NCI-H524 treated with DMSO at 0.1 percent for 48 hours (cell line): ENCODE results near the gene ERC2.

Experiments
- DNase-seq: peaks from one replicate; lab custom pipeline; 2025; lab: John Stamatoyannopoulos, UW

ERC2 gene

DNA sequence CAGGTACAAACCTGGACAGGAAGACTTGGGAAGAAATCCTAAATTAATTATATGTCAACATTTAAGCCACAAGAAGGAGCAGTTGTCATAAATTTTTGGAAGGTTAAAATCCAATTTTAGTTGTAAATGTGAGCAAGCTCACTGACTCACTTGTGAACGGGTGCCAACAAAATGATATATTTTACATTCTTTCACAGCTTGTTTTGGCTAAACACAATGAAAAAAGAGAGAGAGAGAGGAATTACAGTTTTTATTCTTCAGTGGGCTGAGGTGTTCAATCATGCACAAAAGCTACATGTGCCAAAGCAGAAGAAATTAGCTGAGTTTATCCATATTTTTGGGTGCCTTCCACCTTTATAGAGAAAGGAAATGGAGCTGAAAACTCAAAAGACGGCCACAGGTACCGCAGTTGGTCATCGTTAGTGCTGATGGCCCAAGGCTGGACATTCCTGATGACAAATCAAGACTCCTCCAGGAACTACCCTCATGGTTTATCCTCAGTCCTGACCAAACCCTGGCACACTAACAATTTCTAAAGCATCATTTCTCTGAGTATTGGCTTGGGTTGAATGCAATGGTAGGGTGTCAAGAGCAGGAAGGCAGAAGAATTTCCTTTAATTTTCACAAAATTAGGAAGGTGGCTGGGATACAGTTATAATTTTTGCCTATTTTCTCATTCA, 943.6 kb downstream of the ERC2 start:
- no peak for DNase-seq

DNA sequence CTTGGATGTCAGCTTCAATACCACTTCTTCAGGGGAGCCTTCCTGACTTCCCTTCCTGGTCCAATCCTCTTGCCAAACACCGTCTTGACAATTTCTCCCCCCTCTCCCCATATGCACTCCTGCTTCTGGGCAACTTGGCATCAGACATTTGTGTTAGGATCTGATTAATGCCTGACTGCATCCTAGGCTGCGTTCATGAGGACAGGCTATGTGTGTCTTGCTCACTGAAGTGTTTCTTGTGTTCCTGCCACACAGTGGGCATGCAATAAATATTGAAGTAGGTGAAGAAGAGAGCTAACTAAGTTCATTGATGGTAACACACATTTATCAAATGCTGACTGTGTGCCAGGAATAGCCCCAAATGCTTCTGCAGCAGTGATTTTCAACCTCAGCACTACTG, 944.8 kb downstream of the ERC2 start:
- DNase-seq: no peak

DNA sequence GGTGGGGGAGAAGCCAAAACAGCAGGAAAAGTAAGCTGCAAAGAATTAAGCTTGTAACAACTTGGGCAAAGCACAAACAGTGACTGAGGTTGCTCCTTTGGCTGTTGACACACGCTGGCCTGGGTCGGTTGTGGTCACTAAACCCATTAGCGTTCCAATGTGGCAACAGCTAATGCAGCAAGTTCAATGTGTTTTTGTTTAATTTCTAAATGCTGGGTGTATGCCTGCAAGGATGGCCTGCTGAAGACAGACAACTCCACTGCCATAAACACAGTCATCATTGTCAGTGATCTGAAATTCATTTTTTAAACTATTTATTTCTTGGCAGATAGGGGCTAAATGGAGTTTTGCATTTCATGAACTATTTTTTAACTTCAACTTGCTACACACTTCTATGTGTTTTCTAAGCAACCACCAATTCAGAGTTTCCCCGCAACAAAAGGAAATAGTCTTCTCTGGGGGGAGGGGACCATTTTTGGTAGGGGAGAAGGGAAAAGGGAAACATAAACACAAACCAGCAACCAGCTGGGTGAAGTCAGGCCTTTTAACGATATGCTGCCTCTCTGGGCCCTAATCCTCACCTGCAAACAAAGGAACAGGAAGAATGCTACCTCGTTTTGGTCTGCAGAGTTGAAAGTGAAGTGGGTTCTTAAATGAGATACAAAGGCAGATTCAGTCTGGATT, 946.4 kb downstream of the ERC2 start:
- no peak for DNase-seq

DNA sequence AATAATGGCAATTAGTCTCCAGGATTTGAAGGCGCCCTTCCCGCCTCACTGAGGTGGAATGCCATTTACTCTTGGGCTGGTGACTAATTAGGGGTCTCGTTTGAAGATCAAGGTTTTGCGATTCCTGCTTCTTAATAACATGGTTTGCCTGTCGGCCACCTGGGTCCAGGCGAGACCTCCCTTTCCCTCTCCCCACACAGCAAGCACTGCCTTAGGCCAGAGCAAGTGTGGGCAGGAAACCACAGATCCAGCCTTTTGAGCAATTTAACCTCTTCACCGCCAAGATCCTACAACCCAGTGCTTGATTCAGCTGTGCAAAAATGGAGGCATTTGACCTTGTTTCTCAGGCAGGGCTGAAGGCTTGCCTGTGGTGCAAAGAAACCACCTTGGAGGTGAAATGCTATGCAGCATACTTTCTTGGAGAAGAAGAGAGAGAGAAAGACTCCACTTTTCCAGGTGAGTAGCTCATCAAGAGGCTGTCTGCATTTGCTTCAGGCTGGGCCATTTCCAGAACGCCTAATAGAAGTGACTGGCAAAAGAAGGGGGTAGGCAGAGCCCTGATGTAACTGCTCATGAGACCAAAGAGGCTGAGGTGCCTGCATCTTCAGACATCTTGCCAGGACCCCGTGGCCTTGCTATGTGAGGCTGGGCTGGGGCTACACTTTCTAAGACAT, 947.1 kb downstream of the ERC2 start:
- DNase-seq: no peak

DNA sequence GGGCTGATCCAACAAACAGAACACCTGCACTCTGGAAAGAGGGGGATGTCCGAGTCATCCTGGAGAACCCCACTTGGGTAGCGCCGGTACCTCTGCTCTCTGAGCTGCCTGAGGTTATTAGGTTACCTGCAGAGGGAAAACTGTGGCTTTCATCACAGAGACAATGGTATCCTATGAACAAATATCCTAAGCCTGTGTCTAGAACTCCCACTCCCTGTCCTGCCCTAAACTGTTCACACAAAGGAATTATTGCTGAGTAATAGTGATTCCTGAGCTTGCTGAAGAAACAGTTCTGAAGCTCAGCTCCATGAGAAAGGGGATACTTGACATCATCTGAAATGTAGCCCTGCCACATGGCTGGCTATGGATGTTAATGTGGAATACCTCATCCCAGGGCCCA, 949.2 kb downstream of the ERC2 start:
- no peak for DNase-seq

DNA sequence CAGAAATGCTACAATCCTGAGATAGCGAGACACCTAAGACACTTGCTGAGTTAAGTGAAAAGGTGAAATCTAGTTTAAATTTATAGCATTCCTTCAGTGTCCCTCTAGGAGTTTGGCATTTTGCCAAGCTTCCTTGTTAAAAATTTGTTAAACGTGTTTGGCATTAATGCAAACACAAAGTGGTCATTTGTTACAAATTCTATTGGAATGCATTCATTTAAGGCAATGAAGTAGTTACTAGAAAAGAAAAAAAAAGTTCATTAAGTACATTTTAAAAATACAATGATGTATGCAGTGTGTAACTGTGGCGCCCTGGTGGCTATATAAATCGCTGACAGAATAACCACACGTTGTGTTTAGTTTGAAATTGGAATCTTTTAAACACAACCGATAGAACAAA, 949.8 kb downstream of the ERC2 start:
- no peak for DNase-seq

DNA sequence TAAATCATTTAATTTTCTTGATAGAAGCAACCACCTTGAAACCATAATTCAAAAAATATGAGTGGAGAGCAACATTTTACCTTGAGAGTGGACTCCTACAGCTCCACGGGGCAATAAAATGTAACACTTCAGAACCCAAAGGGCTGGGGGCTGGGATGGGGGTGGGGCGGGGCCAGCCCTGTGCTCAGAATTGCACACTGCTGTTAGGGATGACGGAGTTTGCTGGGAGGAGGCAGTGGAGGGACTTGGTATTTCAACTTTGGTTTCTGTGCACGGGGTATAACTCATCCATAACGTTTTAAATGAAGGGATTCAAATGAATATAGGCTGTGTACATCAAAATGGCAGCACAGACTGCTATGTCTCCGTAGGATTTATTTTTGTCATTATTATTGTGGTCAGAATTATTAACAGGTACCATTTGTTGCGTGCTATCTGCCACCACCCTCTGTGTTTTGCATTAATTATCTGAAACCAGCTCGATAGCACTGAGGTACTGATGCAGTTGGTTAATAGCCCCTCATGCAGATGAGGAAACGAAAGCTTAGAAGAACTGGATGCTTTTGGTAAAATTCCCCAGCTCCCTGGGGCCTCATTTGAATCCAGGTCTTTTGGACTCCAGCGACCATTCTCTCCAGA, 951.8 kb downstream of the ERC2 start:
- no peak for DNase-seq

DNA sequence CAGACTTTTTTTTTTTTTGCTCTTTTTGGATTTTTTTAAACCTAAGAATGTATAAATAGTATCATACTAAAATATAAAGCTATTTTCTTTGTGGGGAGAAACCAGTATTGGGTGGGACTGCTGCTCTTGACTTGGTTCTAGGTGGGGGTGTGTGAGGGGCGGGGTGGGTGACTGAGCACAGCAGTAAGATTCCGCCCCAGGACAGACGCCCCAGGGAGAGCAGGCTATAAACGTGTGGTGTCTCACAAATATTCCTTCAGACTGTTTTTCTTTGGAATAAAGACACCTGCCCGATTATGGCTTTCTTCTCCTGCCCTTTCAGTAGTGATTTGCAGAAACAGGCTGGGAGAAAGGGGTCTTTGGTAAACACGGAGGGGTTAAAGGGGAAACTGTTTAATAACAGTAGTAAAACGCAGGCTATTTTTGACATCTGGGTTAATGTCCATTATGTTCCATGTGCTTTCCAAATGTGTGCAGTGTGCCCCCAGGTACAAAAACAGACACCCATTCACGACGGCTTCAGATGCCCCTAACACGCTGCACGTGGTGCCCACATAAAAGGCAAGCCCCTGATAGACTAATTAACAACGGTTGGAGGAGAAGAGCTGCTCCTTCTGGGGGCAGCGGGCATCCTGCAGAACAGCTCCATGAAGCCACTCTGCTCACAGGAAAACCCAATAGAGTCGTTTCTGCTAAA, 952.6 kb downstream of the ERC2 start:
- no peak for DNase-seq

DNA sequence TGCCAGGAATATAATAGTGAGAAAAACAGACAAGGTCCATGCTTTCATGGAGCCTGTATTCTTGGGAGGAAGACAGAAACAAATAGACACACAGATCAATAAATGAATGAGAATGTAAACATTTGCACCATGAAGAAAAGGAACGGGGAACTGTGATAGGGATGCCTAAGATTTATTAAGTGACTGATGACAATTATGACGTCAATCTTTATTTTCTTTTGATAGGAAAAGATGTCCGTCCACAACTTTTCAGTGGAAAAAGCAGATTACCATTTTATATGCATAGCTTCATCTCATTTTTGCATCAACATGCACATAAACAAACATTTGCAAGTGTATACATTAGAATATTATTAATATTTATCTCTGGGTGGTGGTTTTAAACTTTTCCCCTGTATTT, 953.3 kb downstream of the ERC2 start:
- DNase-seq: no peak

DNA sequence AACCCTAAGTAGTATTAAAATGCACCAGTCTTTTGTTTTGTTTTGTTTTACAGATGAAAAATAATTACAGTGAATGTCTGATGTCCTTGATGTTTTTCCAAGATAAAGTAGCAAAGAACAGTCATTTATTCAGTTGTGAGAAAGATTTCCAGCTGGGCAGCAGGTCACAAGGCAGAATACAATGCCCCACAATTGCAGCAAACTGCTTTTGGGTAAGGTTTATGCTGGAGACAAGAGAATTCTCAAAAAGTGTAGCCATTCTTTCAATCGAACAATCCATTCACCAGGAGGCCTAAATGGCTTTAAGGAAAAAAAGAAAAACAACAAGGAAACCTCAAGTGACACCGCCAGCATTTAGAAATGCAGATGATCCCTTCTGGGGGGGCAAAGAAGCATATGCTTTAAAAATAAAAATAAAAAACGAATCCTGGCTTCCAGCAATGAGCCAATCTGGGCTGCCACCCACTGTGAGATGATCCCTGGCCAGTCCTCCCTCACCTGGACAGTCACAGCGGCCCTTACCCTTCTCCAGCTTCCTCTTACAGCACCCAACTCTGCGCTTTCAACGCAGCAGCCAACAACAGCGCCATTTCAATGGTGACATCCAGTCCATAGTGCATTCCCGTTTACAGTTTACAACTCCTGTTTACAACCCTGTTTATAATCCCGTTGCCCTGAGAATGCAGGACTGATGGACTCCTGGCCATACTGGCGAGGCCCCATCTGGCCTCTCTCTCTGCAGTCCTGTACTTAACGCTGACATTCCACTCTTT, 955.5 kb downstream of the ERC2 start:
- DNase-seq: no peak

DNA sequence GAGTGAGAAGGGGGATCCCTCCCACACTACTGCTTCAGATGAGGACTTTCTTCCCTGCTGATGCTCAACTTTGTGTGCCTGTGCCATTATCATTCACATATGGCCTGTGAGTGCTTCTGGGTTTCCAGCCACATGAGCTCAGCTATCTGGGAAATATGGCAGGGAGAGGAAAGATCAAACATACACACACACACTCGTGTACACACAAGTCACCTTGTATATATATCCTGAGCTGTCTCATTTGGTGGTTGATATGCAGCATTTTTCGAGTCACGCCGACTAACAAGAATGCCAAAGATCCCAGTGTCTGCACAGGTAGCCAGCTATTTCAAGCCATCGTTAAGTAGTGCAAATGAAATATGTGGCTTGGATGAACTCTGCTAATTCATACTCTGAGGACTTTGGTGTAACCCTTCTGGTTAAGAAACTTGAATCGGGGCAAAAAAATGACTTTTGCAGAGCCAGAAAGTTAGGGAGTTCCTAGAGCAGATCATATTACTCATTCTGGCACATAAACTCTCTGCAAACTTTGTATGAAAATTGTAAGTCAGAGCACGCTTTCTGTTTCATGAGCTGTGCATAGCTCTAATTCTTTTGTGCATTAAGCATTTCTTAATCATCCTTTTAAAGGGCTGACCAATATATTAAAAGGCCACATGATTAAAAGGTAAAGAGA, 956.2 kb downstream of the ERC2 start:
- no peak for DNase-seq

DNA sequence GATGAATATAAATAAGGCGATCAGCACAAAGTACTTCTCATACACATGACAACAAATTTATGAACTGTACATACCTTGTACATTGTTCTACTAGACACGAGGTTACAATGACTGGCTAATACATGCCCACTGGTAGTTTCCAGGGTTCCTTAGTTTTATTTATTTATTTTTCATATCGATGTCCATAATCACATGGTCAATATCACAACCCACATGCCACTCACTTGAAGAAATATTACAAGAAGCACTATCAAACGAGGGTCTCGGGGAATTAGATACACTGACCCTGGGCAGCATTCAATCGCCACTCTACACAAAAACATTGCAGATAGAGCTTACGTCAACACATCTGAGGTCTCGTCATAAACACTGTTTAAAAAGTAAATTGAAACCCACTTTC, 959.9 kb downstream of the ERC2 start:
- no peak for DNase-seq

DNA sequence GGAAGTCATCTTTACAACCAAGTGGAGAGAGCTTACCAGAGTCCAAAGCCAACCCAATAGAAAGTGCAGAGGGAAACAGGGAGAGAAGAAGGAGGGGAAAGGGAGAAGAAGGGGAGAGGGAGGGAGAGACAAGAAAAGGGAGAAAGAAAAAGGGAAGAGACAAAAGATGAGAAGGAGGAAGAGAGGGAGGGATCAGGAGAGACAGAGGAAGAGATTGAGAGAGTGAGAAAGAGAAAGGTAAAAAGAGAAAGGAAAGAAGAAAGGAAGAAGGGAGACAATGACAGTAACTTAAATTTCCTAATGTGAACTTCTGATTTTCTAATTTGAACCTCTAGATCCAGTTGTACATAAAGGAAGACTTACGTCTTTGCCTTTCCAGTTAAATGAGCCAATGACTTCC, 960.5 kb downstream of the ERC2 start:
- DNase-seq: no peak

DNA sequence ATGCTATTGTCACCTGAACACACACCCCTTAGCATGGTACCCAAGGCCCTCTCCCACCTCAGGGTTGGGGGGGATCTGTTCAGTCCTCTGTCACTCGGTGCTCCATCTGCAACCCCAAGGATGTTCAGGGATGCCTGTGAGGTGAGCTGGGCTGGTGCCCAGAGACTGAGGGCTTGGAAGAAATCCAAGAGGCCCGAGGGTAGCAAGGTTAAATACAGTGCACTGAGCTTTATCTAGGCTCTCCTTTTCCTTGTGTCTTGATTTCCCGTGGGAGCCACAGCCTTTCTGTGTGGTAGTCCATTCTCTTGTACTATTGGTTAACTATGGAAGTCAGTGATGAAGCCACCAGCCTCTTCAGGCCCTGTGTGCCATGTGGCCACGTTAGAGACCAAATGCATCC, 962.5 kb downstream of the ERC2 start:
- no peak for DNase-seq

DNA sequence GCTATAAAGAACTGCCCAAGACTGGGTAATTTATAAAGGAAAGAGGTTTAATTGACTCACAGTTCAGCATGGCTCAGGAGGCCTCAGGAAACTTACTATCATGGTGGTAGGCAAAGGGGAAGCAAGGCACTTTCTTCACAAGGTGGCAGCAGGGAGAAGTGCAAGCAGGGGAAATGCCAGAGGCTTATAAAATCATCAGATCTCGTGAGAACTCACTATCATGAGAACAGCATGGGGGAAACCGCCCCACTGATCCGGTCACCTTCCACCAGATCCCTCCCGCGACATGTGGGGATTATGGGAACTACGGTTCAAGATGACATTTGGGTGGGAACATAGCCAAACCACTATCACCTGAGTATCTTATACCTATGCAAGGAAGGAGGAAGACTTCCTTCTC, 963.2 kb downstream of the ERC2 start:
- peak; percentile 14 for DNase-seq

DNA sequence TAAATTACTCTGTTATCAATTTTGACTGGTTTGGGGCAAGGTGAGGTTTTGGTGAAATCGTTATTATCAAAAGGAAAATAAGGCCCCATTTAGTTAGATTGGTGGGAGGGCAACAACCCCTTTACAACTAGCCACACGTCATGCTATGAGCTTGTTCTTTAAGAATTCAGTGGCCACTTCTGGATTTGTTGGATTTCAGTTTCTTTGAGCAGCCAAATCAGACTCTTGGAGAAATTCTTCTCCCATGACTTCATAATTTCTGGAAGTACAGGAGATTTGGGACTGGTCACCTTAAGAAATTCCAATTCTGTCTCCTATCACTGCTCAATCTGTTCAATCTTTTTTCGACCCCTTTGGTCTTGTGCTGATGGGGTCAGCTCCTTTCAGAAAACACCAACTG, 966.4 kb downstream of the ERC2 start:
- DNase-seq: no peak

DNA sequence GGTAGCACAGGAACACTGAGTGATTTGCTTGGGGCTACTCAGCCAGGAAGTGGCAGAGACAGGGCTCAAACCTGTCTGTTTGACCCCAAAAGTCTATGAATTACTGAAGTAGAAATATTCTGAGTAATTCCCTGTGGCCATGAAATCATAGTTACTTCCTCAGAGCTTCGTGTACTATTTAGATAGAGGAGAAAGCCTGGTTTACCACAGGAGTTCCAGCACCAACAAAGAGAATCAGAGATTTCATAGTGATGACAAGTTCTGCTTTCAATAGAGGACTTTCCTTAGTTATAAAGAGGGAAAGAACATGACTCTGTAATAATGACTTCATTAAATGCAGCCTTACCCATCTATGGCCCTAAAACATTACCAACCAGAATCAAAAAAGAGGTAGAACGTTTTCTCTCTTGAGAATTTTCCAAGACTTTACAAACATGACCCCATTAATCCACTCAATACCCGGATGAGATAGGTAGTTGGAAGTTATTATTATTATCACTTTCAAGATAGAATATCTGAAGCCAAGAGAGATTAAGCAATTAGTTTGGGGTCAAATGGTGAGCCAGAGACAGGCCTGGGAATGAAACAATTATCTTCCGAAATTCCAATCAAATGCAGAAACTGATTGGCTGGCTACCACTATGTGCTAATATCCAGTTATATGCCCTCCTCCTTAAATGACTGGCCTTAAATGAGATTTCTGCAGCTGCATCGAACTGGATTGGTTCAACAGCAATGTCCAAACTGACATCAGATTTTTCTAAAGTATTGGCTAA, 967.5 kb downstream of the ERC2 start:
- no peak for DNase-seq

DNA sequence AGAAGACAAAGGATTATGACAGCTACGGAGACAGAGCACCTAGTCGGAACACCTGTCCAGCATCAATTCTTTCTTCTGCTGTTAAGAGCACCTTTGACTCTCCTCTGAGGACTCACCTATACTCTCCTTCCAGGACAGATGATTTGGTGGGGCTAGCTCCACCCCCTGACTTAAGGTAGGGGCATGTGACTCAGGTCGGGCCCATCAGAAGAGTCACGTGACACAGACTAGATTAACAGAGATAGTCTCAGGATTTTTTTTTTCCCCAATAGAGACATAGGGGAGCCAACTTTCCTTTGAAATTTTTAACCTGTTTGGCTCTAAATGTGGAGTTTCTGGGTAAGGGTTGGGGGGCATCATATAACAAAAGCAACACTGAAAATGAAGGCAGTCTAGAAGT, 969.7 kb downstream of the ERC2 start:
- no peak for DNase-seq

DNA sequence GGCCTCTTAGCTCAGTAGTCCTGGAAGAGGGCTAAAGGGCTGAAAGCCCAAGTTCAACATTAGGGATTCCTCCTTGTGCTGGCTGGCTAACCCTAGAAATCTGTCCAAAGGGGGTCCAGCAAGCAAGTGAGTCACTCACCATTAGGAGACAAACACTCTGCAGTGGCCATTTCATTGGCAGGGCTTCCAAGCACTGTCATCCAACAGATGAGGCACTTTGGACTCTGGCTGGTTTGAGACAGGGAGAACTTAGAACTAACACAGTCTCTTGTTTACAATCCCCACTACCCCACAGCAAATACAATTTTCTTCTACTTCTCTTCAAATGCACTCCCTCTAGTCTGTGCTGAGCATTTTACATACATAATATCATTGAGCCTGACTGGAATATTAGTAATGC, 971.0 kb downstream of the ERC2 start:
- DNase-seq: no peak

DNA sequence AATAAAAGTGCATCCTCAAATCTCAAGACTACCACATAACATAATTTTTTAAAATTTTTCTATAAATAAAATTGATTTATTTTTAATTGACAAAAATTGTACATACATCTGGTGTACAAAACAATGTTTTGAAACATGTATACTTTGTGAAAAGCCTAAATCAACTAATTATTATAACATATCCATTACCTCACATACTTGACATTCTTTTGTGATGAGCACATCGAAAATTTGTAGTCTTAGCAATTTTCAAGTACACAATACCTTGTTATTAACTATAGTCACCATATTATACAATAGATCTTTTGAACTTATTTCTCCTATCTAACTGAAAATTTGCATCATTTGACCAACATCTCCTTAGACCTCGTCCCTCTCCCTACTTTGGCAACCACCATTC, 973.3 kb downstream of the ERC2 start:
- no peak for DNase-seq
